K562 (cell line): ENCODE data around the gene MED31. TPM values are rescaled to one million over a fixed set of nuclear protein-coding genes. Genes with fewer than 3 reads are reported as not detected.

ENCODE experiments used
- ATF6 ChIP-seq: sonication (generic); formaldehyde crosslinking; IDR thresholded peaks from 2 replicates; pipeline ENCODE4 v1.4.0; 2020; ENCODE audit warnings: mild to moderate bottlenecking, missing genetic modification reagents
- CSDE1 ChIP-seq, 2 experiments: fragments of 450-650 bp; IDR thresholded peaks; 2 replicates each; pipeline ENCODE4 v1.6.1; 2016; ENCODE audit warnings: mild to moderate bottlenecking in 1 of 2
- DIDO1 ChIP-seq: fragments of 450-650 bp; IDR thresholded peaks from 2 replicates; pipeline ENCODE4 v1.6.1; 2016; ENCODE audit warnings: low read depth, missing biosample characterization, missing genetic modification characterization
- ELF1 ChIP-seq: fragments of 200-800 bp; sonication (Bioruptor generic); IDR thresholded peaks from 2 replicates; pipeline ENCODE4 v1.6.1; 2016; ENCODE audit warnings: missing genetic modification characterization, missing compliant biosample characterization
- SMARCE1 ChIP-seq: fragments of 450-650 bp; IDR thresholded peaks from 2 replicates; pipeline ENCODE4 v1.7.1; 2016; ENCODE audit warnings: mild to moderate bottlenecking
- TCF7L2 ChIP-seq: fragments of 150-350 bp; IDR thresholded peaks from 2 replicates; pipeline ENCODE4 v1.6.1; 2016; ENCODE audit warnings: low read depth, mild to moderate bottlenecking, low read length, moderate library complexity
- YY1 ChIP-seq, 3 experiments: IDR thresholded peaks; 2 replicates each; pipeline ENCODE4 v1.6.1; 2011; ENCODE audit warnings: low read length in 2 of 3, mild to moderate bottlenecking in 2 of 3, moderate library complexity in 2 of 3, borderline replicate concordance in 1 of 3, control low read depth in 1 of 3, low read depth in 1 of 3; ENCODE audit not compliant: insufficient read depth in 3 of 3, insufficient replicate concordance in 2 of 3, control insufficient read depth in 1 of 3, insufficient read length in 1 of 3; ENCODE audit errors: extremely low read depth in 1 of 3
- ZNF263 ChIP-seq: sonication (generic); formaldehyde crosslinking; IDR thresholded peaks from 2 replicates; pipeline ENCODE4 v1.8.0; 2022; ENCODE audit warnings: mild to moderate bottlenecking, missing genetic modification reagents, borderline replicate concordance
- ZNF780A ChIP-seq: fragments of 250-450 bp; sonication (Bioruptor Pico); IDR thresholded peaks from 2 replicates; pipeline ENCODE4 v1.5.0; 2021; ENCODE audit warnings: mild to moderate bottlenecking
- ZNF785 ChIP-seq: fragments of 250-450 bp; sonication (Bioruptor Pico); IDR thresholded peaks from 2 replicates; pipeline ENCODE4 v1.4.0; 2020; ENCODE audit warnings: mild to moderate bottlenecking
- polyA plus RNA-seq, 8 experiments: library from polyadenylated mRNA; depleted of rRNA in 4 of 8; stranded (reverse) in 5 of 8; unstranded in 3 of 8; fragments of >200 nt; fragmentation: Nextera tagmentation in 2 of 8; fragmentation: Illumina TruSeq in 1 of 8; extraction: Ambion mirVana in 2 of 8; extraction: Trizol in 1 of 8; gene quantifications; 2 replicates each; pipeline versions ENCODE4 v1.2.1 to v1.2.3, GENCODE V29; 2011 to 2014; ENCODE audit warnings: inconsistent platforms in 1 of 8, missing spikeins in 1 of 8
- total RNA-seq, 7 experiments: library from RNA; depleted of rRNA in 6 of 7; stranded (reverse); fragments of >200 nt in 6 of 7; fragmentation: Illumina TruSeq in 2 of 7; extraction: Trizol in 2 of 7; gene quantifications; 2 replicates each; pipeline versions ENCODE4 v1.2.1 to v1.2.3, GENCODE V29; 2011 to 2021; ENCODE audit warnings: low replicate concordance in 1 of 7

MED31 gene
- total and polyA plus RNA-seq, 9 of the 15 experiments (the other 6 are each of a cell fraction or from before 2014, with no cell fraction given), result 6.4 to 39.9 (median 14.6) TPM

GRCh38 chr17:6639586-6640535 lies 11.5 kb downstream of the MED31 start (continued):
- peak in 1 of 3 experiments; percentile 28 for TF ChIP-seq YY1 (IDR thresholded peaks at IDR 0.05; ENCODE audit: borderline replicate concordance in 1 of 3, control insufficient read depth in 1 of 3, extremely low read depth in 1 of 3, insufficient read depth in 3 of 3, insufficient read length in 1 of 3, insufficient replicate concordance in 2 of 3, low read depth in 1 of 3, low read length in 2 of 3)
- no peak for TF ChIP-seq ZNF785 (CRISPR knock-in tag)
- TF ChIP-seq CSDE1 (IDR thresholded peaks at IDR 0.05), result no peak
- no peak for TF ChIP-seq ELF1 (tag)
- TF ChIP-seq DIDO1 (tag), result no peak
- no peak for TF ChIP-seq TCF7L2
- TF ChIP-seq SMARCE1, result no peak
- no peak for TF ChIP-seq ATF6 (CRISPR knock-in tag)
- TF ChIP-seq ZNF263 (CRISPR knock-in tag), result no peak
- TF ChIP-seq ZNF780A, result no peak
- TF ChIP-seq, all 486 proteins: peak for 5
